Activated gamma-delta T cell (primary cell): ENCODE measurements around the gene CTAGE4.
"Not testable (repeated sequence)": the region's sequence is repeated elsewhere in the genome, so short reads cannot be mapped to it uniquely, and the experiment has no call there.

Experiments used
- DNase-seq: peaks from one replicate; lab custom pipeline; 2025; lab: John Stamatoyannopoulos, UW

The CTAGE4 gene

DNA sequence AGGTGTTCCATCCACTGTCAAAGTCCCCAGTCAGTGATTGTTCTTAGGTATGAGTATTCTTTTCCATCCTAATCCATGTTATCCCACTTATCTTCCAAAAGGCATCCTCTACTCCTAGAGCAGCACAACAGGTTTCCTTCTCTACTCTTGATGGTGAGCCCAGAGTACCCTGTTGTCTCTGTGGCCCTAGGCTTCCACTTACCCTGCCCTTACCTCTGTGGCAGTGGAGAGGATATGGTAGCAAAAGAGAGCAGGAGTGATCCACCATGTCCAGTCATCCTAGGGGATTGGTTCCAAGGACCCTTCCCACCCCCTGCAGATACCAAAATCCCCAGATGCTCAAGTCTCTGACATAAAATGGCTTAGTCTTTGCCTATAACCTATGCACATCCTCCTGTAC, 33.9 kb downstream of the CTAGE4 start:
- not testable (repeated sequence) for DNase-seq

- not testable (repeated sequence) for DNase-seq
Observed at GRCh38 chr7:144218581-144218980, 35.3 kb downstream of the CTAGE4 start.

- not testable (repeated sequence) for DNase-seq
Observed at GRCh38 chr7:144219149-144219548, 35.9 kb downstream of the CTAGE4 start.

DNA sequence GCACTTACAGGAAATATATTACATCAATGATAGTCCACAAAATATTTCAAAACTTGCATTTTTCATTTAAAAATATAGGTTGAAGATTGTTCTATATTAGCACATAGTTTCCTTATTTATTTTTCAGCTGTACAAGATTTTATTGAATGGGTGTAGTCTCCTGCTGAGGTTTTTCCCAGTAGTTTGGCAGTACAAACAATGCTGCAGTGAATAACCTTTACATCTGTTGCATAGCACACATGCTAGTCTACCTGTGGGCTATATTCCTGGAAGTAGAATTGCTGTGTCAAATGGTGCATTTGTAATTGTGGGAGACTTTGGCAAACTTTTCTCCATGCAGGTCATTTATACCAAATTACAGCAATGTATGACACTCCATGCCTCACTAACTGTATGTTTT, 37.3 kb downstream of the CTAGE4 start:
- DNase-seq, result not testable (repeated sequence)

DNA sequence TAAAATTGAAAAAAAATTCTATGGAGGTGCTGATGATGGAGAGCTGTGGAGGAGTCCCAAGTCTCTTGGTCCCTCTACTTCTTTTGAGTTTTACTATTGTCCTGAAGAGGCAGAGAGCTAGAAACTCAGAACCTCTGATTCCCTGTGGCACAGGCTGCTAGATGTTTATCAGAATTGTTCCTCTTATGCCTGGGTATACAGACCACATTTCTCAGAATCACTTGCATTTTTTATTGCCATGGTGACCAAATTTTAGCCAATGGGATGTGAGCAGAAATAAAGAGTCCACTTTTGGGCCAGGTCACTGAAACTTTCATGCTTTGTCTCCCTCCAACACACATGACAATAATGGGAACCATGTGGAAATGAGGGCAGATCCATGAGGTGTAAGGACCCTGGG, 40.4 kb downstream of the CTAGE4 start:
- DNase-seq, result not testable (repeated sequence)

DNA sequence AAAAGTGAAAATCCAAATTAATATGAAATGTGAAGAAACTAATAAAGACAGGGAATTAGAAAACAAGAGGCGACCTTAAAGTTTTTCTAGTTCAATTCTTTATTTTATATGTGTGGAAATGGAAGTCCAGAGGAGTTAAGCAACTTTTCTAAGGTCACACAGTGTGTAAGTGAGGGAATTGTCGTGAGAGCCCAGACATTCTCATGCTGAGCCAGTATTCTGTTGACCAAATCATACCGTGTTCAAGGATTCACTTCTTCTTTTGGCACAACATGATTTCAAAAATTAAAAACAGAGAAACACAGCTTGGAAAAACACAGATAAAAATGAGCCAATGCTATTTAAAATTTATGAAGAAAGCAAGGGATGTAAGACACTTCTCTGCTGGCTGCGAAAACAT, 43.6 kb downstream of the CTAGE4 start:
- not testable (repeated sequence) for DNase-seq

DNA sequence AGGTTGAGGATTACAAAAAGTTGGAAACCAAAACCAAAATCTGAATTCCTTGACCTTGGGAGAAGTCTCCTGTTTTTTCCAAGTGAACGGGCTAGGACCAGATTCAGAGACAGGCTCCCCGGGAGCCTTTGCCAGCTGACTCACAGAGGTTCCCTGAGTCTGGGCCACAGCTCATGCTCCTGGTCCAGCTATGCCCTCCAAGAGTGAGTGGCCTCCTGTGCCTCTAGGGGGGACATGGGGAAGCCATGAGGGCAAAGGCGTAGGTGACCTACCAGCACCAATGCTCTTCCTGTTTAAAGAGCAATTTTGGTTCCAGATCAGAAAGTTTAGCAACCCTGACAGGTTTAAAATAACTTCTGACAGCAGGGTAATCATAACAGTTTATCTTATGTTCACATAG, 45.5 kb downstream of the CTAGE4 start:
- not testable (repeated sequence) for DNase-seq

- not testable (repeated sequence) for DNase-seq
Observed at GRCh38 chr7:144231027-144231426, 47.8 kb downstream of the CTAGE4 start.

DNA sequence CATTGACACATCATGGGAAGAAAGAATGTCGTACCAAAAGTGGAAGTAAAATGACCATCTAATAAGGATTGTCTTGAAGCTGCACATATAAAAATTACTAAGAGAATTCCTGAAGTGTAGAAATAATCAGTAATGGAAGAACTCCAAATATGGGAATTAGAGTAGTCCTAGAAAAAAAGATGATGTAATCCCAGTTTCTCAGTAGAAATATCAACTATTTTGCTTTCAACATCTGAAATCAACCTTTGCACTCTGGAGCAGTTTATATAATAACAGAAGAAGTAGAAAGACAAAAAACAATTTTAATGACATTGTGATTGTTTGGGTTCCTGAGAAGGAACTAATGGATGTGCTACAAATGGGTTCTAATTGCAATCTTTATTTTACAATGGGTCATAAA, 49.8 kb downstream of the CTAGE4 start:
- DNase-seq, result not testable (repeated sequence)
